GM23338 (cell line): ENCODE results near the gene PKNOX2. TPM values are rescaled to one million over a fixed set of nuclear protein-coding genes. Genes with fewer than 3 reads are reported as not detected.

ENCODE experiments used
- ATAC-seq: fragments of 200-7000 bp; cut with Tn5 transposase; 3 replicates; pipeline ENCODE4 v1.9.1; 2020
- DNase-seq: peaks from one replicate; pipeline ENCODE4 v3.0.0-alpha.2; 2015; ENCODE audit warnings: low spot score
- H2AFZ ChIP-seq: fragments of 200-600 bp; sonication (generic); 2 replicates; pipeline ENCODE4 v1.8.0; 2016; ENCODE audit warnings: antibody characterized with exemption, mild to moderate bottlenecking, moderate library complexity
- H3F3A ChIP-seq: fragments of 200-600 bp; sonication (generic); replicated peaks from 2 replicates; pipeline ENCODE4 v1.8.0; 2017; ENCODE audit warnings: antibody characterized with exemption, mixed run types, low read depth
- H3K27ac ChIP-seq: fragments of 200-600 bp; sonication (generic); 2 replicates; pipeline ENCODE4 v1.6.1; 2016; ENCODE audit warnings: low read depth
- H3K27me3 ChIP-seq: fragments of 200-600 bp; sonication (generic); 2 replicates; pipeline ENCODE4 v1.8.0; 2016; ENCODE audit warnings: mild to moderate bottlenecking, mixed run types, moderate library complexity; ENCODE audit not compliant: insufficient read depth
- H3K36me3 ChIP-seq: fragments of 200-600 bp; sonication (generic); 2 replicates; pipeline ENCODE4 v1.8.0; 2016; ENCODE audit warnings: mild to moderate bottlenecking; ENCODE audit not compliant: insufficient read depth
- H3K4me1 ChIP-seq: fragments of 200-600 bp; sonication (generic); 2 replicates; pipeline ENCODE4 v1.8.0; 2016; ENCODE audit warnings: mild to moderate bottlenecking, moderate library complexity; ENCODE audit not compliant: insufficient read depth
- H3K4me2 ChIP-seq: fragments of 200-600 bp; sonication (generic); 2 replicates; pipeline ENCODE4 v1.7.1; 2017; ENCODE audit warnings: mixed run types
- H3K4me3 ChIP-seq: fragments of 200-600 bp; sonication (generic); 2 replicates; pipeline ENCODE4 v1.6.1; 2016; ENCODE audit warnings: mixed run types
- H3K79me2 ChIP-seq: fragments of 200-600 bp; sonication (generic); replicated peaks from 2 replicates; pipeline ENCODE4 v1.8.0; 2017; ENCODE audit warnings: mild to moderate bottlenecking; ENCODE audit not compliant: insufficient read depth
- H3K9me2 ChIP-seq: fragments of 200-600 bp; sonication (generic); 2 replicates; pipeline ENCODE4 v1.8.0; 2017; ENCODE audit not compliant: insufficient read depth
- H4K20me1 ChIP-seq: fragments of 200-600 bp; sonication (generic); replicated peaks from 2 replicates; pipeline ENCODE4 v1.8.0; 2017; ENCODE audit warnings: mild to moderate bottlenecking; ENCODE audit not compliant: insufficient read depth
- H3K27ac Mint-ChIP-seq: 2 replicates; pipeline ENCODE4 v1.8.0; 2020; ENCODE audit warnings: inconsistent platforms, mild to moderate bottlenecking, moderate library complexity, mixed read lengths
- H3K27me3 Mint-ChIP-seq: 3 replicates; pipeline ENCODE4 v1.8.0; 2022; ENCODE audit warnings: low read depth, mild to moderate bottlenecking, moderate library complexity, mixed read lengths, inconsistent platforms; ENCODE audit not compliant: insufficient read depth, poor library complexity
- H3K36me3 Mint-ChIP-seq: 3 replicates; pipeline ENCODE4 v1.8.0; 2021; ENCODE audit warnings: low read depth, mild to moderate bottlenecking, inconsistent platforms, moderate library complexity, mixed read lengths
- H3K4me1 Mint-ChIP-seq: 3 replicates; pipeline ENCODE4 v1.8.0; 2020; ENCODE audit warnings: mild to moderate bottlenecking, inconsistent platforms, mixed read lengths
- H3K4me3 Mint-ChIP-seq: 3 replicates; pipeline ENCODE4 v1.8.0; 2021; ENCODE audit warnings: moderate library complexity, mild to moderate bottlenecking, inconsistent platforms, mixed read lengths
- H3K9me3 Mint-ChIP-seq: 3 replicates; pipeline ENCODE4 v1.8.0; 2020; ENCODE audit warnings: moderate library complexity, mild to moderate bottlenecking, inconsistent platforms, mixed read lengths
- EZH2phosphoT487 ChIP-seq: fragments of 200-600 bp; sonication (generic); IDR thresholded peaks from one replicate; pipeline ENCODE4 v1.8.1; 2018; ENCODE audit warnings: antibody characterized with exemption; ENCODE audit not compliant: unreplicated experiment
- JUNB ChIP-seq: IDR thresholded peaks from one replicate; pipeline ENCODE4 v1.6.1; 2016; ENCODE audit warnings: antibody characterized with exemption; ENCODE audit not compliant: unreplicated experiment
- NANOG ChIP-seq: IDR thresholded peaks from 2 replicates; pipeline ENCODE4 v1.6.1; 2016; ENCODE audit warnings: antibody characterized with exemption, borderline replicate concordance
- REST ChIP-seq: IDR thresholded peaks from one replicate; pipeline ENCODE4 v1.6.1; 2018; ENCODE audit warnings: antibody characterized with exemption; ENCODE audit not compliant: unreplicated experiment
- STAT1 ChIP-seq: IDR thresholded peaks from one replicate; pipeline ENCODE4 v1.6.1; 2016; ENCODE audit warnings: antibody characterized with exemption; ENCODE audit not compliant: unreplicated experiment
- ZNF331 ChIP-seq: fragments of 250-450 bp; sonication (Bioruptor Pico); IDR thresholded peaks from 2 replicates; pipeline ENCODE4 v1.5.0; 2020; ENCODE audit warnings: low read depth, mild to moderate bottlenecking, moderate library complexity
- ZNF462 ChIP-seq: fragments of 250-450 bp; sonication (Bioruptor Pico); IDR thresholded peaks from 2 replicates; pipeline ENCODE4 v1.5.0; 2020; ENCODE audit warnings: mild to moderate bottlenecking, moderate library complexity
- polyA plus RNA-seq: library from polyadenylated mRNA; unstranded; fragments of >200 nt; fragmentation: Nextera tagmentation; extraction: Ambion mirVana; gene quantifications from 2 replicates; pipeline ENCODE4 v1.2.1, GENCODE V29; 2016
- total RNA-seq: library from RNA; depleted of rRNA; stranded (reverse); fragments of >200 nt; shearing (Covaris generic); gene quantifications from 2 replicates; pipeline ENCODE4 v1.2.3, GENCODE V29; 2014

PKNOX2 gene
- total and polyA plus RNA-seq, 2 experiments from 2014 or later: 0.42 to 0.83 TPM

- Histone ChIP-seq H3K27me3 (peaks cover 21% of the 10 kb centered on the region), H3K9me2 (no peaks in the 10 kb centered on the region; the same call in 1 of the 2 replicates), H3K79me2 (no peaks in the 10 kb centered on the region), H3K4me3 (no peak overlapping the region), H2AFZ (no peak overlapping the region), H3K4me2 (no peak overlapping the region), H3K27ac (no peak overlapping the region), H3F3A (peaks cover 4% of the 10 kb centered on the region; the same call in 1 of the 2 replicates), H4K20me1 (no peaks in the 10 kb centered on the region), H3K36me3 (no peaks in the 10 kb centered on the region), H3K4me1 (peaks cover 19% of the 10 kb centered on the region)
- DNase-seq: no peak
- ATAC-seq: no peak
- peaks cover 40% of the 10 kb centered on the region for H3K27me3 Mint-ChIP-seq
- no peaks in the 10 kb centered on the region for H3K36me3 Mint-ChIP-seq
- H3K4me1 Mint-ChIP-seq: peaks cover 54% of the 10 kb centered on the region
- no peak overlapping the region for H3K4me3 Mint-ChIP-seq
- H3K27ac Mint-ChIP-seq: no peak overlapping the region
- TF ChIP-seq JUNB: no peak
- TF ChIP-seq NANOG: no peak
- no peak for TF ChIP-seq REST
- TF ChIP-seq EZH2phosphoT487: no peak
- TF ChIP-seq ZNF462 (CRISPR knock-in tag): no peak
- no peak for TF ChIP-seq ZNF331
- no peak for TF ChIP-seq STAT1
- H3K9me3 Mint-ChIP-seq: no peaks in the 10 kb centered on the region
Observed at GRCh38 chr11:125174686-125175085, 10.1 kb downstream of the PKNOX2 start.
